Measurements from ENCODE around the gene C2CD5. TPM values are rescaled to one million over a fixed set of nuclear protein-coding genes. Genes with fewer than 3 reads are reported as not detected.
"Not testable (repeated sequence)": the region's sequence is repeated elsewhere in the genome, so short reads cannot be mapped to it uniquely, and the experiment has no call there.

C2CD5 gene
- total RNA-seq, 1 donor from 2014 or later: 10.8 TPM

DNA sequence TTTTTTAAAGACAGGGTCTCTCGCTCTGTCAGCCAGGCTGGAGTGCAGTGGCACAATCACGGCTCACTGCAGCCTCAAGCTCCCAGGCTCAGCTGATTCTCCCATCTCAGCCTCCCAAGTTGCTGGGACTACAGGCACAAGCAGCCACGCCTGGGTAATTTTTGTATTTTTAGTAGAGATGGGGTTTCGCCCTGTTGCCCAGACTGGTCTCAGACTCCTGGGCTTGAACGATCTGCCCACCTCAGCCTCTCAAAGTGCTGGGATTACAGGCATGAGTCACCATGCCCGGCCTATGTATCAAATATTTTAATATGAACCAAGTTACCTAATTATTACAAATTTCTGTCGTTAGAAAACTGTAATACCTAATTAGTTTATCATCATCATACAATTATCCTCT lies 63.5 kb downstream of the C2CD5 start:
- not testable (repeated sequence) for ATAC-seq; DNase-seq (ENCODE audit: low spot score)

DNA sequence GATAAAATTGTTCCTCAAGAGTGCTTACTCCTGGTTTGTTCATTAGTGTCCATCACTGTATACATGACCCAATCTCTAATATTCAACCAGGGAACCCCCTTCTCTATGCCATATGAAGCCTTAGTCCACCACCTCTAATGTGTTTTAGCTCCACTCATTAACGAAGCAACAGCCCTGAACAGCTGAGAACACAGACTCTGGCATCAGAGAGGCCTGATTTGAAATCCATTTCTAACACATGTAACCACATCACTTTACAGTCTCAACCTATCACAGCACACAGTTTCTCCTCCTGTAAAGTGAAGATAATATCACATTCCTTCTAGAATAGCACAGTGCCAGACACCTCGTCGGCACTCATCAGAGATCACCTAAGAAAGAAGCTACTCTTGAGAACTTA lies 64.3 kb downstream of the C2CD5 start:
- ATAC-seq (no peak), DNase-seq (ENCODE audit: low spot score) (no peak)

DNA sequence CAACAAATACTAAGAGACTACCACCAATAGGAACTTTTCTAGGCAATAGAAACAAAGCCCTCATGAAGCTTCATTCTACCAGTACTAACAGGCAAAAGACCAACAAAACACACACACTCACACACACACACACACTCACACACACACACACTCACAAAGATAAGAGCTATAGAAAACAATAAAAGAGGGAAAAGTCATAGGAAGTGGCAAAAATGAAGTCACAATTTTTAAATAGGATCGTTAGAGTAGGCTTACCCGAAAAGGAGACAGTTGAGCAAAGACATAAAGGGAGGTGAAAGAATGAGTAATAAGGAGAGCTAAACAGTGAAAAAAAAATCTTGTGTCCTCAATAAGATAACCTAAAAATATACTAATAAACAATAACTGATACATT lies 66.5 kb downstream of the C2CD5 start:
- no peak for DNase-seq (ENCODE audit: low spot score)
- no peak for ATAC-seq

DNA sequence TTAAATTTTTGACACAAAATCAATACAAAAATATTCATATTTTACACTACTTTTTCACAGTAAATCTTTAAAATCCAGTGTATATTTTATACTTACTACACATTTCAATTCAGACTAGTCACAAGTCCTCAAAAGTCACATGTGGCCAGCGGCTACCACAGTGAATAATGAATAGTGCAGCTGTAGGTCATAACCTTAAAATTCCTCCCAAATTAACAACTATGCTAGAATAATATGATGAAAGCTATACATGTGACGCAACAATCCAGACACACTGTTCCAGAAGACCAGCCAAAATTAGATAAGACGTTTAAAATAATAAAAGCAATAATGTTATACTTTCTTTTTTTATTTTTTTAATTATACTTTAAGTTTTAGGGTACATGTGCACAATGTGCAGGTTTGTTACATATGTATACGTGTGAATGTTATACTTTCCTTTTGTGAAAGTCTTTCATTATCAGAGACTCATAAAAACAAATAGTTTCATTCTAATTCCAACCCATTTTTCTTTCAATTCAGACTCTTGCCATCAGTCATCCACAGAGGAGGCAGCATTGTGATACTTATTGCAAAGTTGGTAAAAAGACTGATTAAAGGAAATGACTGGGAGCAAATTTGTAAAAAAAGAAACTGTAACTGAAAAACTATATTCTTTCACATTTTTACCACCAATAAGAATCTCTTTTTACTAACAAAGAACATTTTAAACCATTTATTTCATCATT lies 67.0 kb downstream of the C2CD5 start:
- ATAC-seq (no peak), DNase-seq (ENCODE audit: low spot score) (no peak)

DNA sequence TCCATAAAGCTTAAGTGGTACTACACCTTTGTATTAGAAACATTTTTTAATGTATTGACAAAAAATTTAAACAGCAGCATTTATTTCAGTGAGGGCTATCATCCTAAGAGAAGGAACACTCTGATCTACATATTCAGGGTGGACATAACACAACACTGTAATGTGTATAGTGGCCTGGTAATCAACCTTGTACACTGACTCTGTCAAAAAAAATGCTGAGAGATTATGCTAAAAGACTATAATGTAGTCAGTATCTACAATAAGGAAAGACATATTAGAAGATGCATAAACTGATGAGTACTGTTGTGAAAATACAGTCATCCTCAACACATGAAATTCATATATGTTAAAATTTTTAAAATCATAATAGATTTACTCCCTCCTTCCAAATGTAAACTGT lies 68.2 kb downstream of the C2CD5 start:
- DNase-seq (ENCODE audit: low spot score) (no peak), ATAC-seq (no peak)

DNA sequence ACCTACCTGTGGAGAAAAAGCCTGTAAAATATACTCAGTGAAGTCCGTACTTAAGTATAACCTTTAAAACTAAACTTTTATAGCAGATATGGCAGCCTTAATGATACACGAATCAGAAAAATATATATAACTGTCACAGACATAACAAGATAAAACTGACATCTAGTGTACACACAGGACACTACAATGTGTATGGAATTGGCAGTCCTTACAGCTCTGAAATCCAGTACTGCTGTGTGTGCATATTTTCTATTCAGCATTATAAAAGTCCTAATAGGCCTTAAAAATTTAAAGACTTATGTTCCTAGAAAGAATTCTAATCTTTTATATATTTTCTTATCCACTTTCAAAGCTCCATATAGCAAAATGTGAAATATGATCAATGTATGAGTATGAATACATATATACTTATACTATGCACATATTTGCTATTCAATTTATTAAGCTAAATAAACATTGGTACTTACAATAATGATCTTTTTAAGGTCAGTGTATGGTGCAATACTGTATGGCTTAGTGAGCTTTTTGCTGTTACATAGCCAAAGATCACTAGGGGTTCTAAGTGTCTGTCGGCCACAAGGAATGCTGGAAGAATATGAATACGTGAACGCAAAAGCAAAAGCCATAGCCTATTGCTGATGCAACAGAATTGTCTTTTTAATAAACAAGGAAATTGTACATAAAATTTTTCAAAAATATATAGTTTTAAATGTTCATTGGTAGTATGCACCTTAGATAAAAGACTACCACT lies 69.2 kb downstream of the C2CD5 start:
- DNase-seq (ENCODE audit: low spot score) (no peak), ATAC-seq (no peak)

DNA sequence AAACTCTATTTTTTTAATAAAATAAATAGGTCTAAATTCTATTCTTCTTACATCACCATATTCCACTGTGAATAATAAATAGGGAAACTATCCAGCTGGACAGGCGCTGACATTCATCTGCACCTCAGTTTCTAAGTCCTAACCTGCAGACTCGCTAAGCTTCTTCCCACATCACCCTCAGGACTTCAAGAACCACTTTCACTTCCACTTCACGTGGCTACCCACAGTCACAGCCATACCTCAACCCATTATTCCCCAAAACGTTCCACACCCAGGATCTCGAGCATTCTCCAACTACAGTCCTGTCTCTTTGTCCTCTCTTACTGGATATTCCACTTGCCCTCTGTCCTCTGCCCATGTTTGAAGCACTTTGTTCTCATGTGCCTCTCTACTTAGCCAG lies 71.1 kb downstream of the C2CD5 start:
- ATAC-seq: no peak
- DNase-seq (ENCODE audit: low spot score): no peak

DNA sequence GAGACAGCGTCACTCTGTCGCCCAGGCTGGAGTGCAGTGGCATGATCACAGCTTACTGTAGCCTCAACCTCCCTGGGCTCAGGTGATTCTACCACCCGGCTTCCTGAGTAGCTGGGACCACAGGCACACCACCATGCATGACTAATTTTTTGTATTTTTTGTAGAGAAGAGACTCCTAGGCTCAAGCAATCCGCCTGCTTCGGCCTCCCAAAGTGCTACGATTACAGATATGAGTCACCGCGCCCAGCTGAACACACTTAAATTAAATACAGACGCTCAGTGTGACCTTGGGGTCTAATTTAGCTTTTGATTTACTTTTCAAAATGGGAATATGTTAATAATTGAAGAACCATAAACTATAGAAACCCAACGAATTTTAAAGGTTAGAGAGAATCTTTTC lies 77.2 kb downstream of the C2CD5 start:
- DNase-seq (ENCODE audit: low spot score) (no peak), ATAC-seq (no peak)

DNA sequence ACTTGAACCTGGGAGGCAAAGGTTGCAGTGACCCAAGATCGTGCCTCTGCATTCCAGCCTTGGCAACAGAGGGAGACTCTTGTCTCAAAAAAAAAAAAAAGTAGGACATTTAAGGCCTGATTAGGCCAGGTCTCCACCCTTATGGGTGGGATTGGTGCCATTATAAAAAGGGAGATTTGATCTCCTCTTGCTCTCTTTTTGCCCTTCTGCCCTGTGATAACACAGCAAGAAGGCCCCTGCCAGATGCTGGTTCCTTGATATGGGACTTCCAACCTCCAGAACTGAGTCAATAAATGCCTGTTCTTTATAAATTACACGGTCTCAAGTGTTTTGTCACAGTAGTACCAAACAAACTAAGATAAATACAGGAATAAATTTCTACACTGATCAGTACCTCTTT lies 81.0 kb downstream of the C2CD5 start:
- ATAC-seq: no peak
- DNase-seq (ENCODE audit: low spot score): no peak

DNA sequence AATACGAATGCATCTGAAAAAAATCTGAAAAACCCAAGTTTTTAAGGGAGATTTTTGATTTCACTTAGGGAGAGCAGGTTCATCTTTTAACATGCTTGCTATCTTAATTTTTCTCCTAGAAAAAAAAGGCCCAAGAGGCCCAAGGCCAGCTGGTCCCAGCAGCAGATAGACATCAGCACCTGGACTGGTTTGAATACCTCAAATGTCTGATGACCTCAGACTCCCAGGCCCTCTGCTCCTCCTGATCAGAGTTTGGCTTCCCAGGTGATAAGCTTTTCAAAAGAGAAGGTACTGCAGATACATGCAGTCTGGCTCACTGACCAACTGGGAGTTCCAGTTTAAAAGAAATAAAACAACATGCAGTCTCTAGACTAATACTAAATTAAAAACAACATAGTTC lies 82.6 kb downstream of the C2CD5 start:
- no peak for ATAC-seq
- DNase-seq (ENCODE audit: low spot score): no peak

DNA sequence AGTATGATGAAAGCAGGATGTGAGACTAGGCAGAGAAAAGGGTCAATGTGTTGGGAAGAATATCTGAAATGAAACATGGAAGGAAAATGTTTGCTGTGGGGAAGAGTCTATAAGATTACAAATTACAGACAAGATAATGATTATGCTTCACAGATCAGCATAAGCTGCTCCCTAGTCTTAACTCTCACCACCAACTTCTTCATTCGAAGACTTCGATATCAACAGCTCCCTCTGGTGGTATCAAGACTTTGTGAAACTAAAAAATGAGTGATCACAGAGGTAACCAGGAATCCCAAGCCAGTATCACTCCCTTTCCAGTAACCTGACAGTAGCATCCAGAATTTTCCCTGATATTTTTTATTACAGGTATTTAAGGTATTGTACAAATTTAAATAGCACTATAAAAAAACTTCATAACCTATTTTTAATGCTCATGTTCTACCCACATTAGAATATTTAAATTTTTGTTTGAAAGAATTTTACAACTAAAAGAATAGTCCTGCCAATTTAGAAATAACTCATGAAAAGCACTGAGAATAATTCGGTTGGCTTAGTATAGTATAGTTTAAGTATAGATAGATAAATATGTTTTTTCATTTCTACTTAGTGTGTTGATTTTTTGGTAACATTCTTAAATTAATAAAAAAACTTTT lies 84.4 kb downstream of the C2CD5 start:
- peak; percentile 88 for ATAC-seq
- no peak for DNase-seq (ENCODE audit: low spot score)

DNA sequence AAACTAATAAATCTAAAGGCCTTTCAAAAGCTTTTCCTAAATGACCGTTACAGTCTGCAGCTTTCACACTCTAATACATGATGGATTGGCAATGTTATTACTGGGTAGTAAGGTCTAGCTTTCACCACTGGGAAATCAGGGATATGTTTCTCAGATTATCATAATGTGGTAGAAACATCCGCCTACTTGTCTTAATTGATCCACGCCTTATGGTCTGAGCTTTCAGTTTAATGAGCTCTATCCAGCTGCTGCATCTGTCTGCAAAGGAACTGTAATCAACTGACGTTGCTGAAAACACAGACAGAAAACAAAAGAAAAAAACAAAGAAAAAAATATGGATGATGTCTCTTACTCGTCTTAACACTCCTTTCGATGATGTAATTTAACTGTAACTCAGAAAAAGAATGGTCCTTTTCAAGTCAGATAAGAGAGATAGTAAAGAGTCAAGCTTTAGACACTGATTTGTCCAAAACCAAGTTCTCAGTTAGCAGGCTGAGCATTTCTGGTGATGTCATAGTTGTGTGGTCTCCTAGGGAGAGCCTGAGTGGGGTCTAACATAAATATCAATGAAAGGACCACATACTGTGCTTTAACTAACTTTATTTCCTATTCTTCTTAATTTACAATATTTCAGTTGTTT lies 85.9 kb downstream of the C2CD5 start:
- no peak for ATAC-seq
- no peak for DNase-seq (ENCODE audit: low spot score)

DNA sequence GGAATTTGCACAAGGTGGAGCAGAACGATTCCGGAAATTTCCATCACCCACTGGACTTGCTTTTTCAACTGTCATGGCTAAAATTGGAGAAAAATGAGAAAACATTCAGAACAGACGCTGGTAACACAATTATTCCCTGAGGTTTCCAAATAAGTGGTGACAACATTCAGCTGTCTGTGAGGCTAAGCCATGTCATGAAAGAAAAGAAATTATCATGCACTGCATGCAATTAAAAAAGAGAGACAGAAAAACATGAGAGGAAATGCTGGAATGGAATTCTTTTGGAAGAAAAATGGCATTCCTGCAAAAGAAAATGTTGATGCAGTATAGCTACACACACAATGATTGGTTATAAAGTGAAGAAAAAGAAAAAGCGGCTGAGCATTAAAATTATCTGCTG lies 87.3 kb downstream of the C2CD5 start:
- ATAC-seq (no peak), DNase-seq (ENCODE audit: low spot score) (no peak)

DNA sequence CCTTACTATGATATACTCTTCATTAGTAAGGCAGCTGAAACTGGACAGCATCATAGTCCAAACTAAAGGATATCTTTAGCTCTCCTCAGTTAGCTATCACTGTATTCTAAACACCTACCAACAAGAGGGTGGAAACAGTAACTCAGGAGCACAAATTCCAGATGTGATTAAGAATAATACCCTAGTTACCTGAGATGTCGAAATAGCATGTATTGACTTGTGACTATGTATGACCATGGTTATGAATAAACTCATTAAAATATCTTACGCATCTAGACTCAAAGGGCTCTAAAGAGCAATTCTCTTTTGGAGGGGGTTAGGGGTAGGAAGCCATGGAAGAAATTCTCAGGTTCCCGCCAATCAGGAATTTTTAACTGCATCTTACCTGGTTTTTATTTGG lies 90.8 kb downstream of the C2CD5 start:
- no peak for DNase-seq (ENCODE audit: low spot score)
- no peak for ATAC-seq

DNA sequence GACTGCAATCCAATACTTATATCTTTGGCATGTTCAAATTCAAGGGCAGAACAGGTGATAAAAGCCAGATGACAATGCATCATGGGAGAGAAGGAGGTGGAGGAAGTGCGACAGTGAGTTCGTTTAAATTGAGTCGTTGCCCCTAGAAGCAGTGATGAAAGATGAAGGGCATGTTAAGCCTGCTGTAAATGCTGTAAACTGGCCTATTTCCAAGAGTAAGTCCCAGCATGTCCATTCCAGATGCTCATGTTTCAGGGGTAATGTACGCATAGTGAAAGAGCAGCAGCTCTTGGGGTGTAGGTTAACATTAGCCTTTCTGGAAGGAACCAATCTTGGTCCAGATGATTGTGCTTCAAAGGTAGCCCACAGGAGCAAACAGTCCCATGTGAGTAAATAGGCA lies 97.1 kb downstream of the C2CD5 start:
- ATAC-seq: no peak
- no peak for DNase-seq (ENCODE audit: low spot score)

DNA sequence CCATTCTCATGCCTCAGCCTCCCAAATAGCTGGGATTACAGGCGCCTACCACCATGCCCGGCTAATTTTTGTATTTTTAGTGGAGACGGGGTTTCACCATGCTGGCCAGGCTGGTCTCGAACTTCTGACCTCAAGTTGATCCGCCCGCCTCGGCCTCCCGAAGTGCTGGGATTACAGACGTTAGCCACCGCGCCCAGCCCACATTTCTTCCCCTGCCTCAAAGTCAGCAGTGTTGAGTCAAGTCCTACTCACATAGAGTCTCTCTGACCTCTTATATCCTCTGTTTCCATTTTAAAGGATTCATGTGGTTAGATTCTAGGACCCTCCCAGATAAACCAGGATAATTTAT lies 100.1 kb downstream of the C2CD5 start:
- ATAC-seq; DNase-seq (ENCODE audit: low spot score): not testable (repeated sequence)

DNA sequence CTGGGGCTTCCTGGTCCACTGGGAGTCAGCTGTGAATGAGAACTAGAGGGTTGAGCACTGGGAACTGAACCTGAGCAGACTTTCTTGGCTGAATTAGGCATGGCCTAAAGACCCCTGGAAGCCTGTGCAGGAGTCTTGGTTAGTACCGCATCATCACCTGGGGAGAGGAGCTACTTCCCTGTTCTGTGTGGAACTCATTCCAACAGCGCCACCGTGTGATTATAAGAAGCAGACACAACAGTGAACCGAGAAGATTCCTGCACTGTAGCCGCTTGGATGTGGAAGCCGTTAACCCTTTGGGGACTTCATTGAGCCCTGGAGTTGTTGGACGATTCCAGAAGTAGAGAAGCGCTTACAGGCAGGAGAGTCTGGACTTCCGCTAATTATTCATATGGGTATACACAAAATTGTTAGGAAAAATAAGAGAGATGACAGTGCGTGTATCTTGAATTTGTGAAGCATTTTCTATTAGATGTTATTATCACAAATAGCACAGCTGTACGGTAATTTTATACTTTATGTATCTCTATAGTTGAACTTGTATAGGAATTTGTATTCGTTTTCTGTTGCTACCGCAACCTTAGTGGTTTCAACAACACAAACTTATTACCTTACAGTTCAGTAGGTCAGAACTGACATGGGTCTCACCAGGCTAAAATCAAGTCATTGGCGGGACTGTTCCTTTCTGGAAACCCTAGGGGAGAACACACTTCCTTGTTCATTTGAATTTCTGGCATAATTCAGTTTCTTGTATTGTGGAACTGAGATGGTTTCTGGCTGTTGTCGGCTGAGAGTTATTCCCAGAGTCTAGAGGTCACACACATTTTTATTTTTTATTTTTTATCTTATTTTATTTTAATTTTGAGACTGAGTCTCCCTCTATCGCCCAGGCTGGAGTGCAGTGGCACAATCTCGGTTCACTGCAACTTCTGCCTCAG lies 100.7 kb downstream of the C2CD5 start:
- DNase-seq (ENCODE audit: low spot score) (peak; percentile 55), ATAC-seq (peak; percentile 99)

DNA sequence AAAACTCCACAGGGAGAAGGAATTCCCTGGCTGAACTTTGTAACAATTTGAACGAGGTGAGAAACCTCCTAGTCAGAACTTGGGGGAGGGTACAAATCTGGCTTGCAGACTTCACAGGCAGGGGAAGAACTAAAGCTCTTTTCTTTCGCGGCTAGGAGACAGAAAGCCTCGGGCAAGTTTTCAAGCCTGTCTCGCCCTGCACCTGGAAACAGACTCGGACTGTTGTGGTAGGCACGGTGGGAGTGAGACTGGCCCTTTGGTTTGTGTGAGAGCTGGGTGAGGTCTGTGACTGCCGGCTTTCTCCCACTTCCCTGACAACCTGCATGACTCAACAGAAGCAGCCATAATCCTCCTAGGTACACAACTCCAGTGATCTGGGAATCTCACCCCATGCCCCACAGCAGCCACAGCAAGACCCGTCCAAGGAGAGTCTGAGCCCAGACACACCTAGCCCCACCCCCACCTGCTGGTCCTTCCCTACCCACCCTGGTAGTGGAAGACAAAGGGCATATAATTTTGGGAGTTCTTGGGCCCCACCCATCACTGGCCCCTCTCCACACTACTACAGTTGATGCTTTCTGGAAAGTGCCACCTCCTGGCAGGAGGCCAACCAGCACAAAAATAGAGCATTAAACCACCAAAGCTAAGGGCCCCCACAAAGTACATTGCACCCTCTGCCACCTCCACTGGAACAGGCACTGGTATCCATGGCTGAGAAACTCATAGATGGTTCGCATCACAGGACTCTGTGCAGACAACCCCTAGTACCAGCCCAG lies 107.1 kb downstream of the C2CD5 start:
- ATAC-seq (no peak), DNase-seq (ENCODE audit: low spot score) (no peak)

DNA sequence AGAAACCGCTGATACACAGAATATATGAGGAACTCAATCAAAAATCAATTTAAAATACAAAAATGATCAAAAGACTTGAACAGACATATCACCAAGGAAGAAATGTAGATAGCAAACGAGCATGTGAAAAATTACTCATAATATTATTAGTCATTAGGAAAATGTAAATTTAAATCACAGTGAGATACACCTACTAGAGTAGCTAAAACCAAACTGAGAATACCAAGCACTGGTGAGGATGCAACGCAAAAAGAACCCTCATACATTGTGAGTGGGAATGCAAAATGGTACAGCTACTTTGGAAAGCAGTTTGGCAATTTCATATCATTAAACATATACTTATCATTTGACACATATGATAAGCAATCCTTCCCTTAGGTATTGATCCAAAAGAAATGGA lies 108.8 kb downstream of the C2CD5 start:
- DNase-seq (ENCODE audit: low spot score): no peak
- ATAC-seq: no peak

DNA sequence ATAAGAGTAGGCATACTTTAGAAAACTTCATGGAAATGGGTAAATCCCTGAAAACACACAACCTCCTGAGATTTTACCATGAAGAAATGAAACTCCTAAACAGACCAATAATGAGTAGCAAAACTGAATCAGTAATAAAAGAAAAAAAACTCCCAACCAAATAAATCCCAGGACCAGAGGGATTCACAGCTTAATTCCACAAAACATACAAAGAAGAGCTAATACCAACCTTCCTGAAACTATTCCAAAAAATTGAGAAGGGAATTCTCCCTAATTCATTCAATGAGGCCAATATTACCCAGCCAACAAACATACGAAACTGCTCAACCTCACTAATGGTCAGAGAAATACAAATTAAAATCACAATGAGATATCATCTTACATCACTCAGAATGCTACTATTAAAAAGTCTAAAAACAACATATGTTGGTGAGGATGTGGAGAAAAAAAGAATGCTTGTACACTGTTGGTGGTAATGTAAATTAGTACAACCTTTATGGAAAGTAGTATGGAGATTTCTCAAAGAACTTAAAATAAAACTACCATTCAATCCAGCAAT lies 112.6 kb downstream of the C2CD5 start:
- ATAC-seq (no peak), DNase-seq (ENCODE audit: low spot score) (no peak)
